Endothelial cell of umbilical vein (primary cell): Measurements from ENCODE around the gene PDE6B. TPM values are rescaled to one million over a fixed set of nuclear protein-coding genes. Genes with fewer than 3 reads are reported as not detected.

Experiments used
- BruUV-seq: library from RNA; stranded (reverse); fragments of 400-500 nt; replicated peaks from 2 replicates; lab custom pipeline; 2021; lab: Mats Ljungman, UMichigan
- CTCF ChIA-PET: fragments of 300-600, 350-600 bp; sonication (Branson Sonifier 250); formaldehyde crosslinking; loops from one replicate; lab custom pipeline; 2021; ENCODE audit warnings: antibody characterized with exemption, inconsistent platforms; lab: Charles Lee
- POLR2A ChIA-PET: fragments of 300-600, 350-600 bp; sonication (Branson Sonifier 250); formaldehyde crosslinking; loops from one replicate; lab custom pipeline; 2021; ENCODE audit warnings: antibody characterized with exemption, inconsistent platforms; lab: Charles Lee
- DNase-seq: peaks from one replicate; pipeline ENCODE4 v3.0.0-alpha.2; 2011; ENCODE audit warnings: low read depth, low spot score
- FAIRE-seq: peaks from 2 replicates; lab custom pipeline; 2011; peaks lifted over from hg19 to GRCh38; lab: Jason Lieb, UNC
- H2AFZ ChIP-seq: 2 replicates; pipeline ENCODE4 v1.6.0; 2012; ENCODE audit warnings: low read depth, low read length, control low read depth, inconsistent platforms
- H3K27ac ChIP-seq: 2 replicates; pipeline ENCODE4 v1.5.1; 2011; ENCODE audit warnings: low read depth, mild to moderate bottlenecking, control low read depth, low read length, moderate library complexity; ENCODE audit not compliant: insufficient read depth
- H3K27me3 ChIP-seq, 2 experiments: 2 replicates each; pipeline versions ENCODE4 v1.6.0 to v1.6.1; 2011; ENCODE audit warnings: low read length in 2 of 2, mixed read lengths in 1 of 2; ENCODE audit not compliant: control insufficient read depth in 2 of 2, insufficient read depth in 2 of 2
- H3K36me3 ChIP-seq, 2 experiments: 2 replicates in 1 of 2; 3 replicates in 1 of 2; pipeline ENCODE4 v1.5.1; 2011; ENCODE audit warnings: low read length in 2 of 2, mild to moderate bottlenecking in 1 of 2, moderate library complexity in 1 of 2; ENCODE audit not compliant: control insufficient read depth in 2 of 2, insufficient read depth in 2 of 2; ENCODE audit errors: extremely low read depth in 1 of 2
- H3K4me1 ChIP-seq: 3 replicates; pipeline ENCODE4 v1.5.1; 2011; ENCODE audit warnings: mild to moderate bottlenecking, low read length; ENCODE audit not compliant: control insufficient read depth, insufficient read depth; ENCODE audit errors: extremely low read depth
- H3K4me2 ChIP-seq: 2 replicates; pipeline ENCODE4 v1.6.1; 2011; ENCODE audit warnings: low read length, control low read depth, mixed read lengths; ENCODE audit not compliant: insufficient read depth
- H3K4me3 ChIP-seq, 3 experiments: fragments of 200-600 bp in 1 of 3; sonication (generic), shearing (Covaris generic) in 1 of 3; replicated peaks in 1 of 3; 2 replicates each; pipeline ENCODE4 v1.5.1; 2011 to 2016; ENCODE audit warnings: control low read depth in 3 of 3, low read length in 3 of 3, mild to moderate bottlenecking in 2 of 3, inconsistent platforms in 1 of 3, low read depth in 1 of 3, moderate library complexity in 1 of 3; ENCODE audit not compliant: insufficient read depth in 1 of 3
- H3K79me2 ChIP-seq: 2 replicates; pipeline ENCODE4 v1.6.0; 2012; ENCODE audit warnings: low read length, inconsistent platforms; ENCODE audit not compliant: control insufficient read depth, insufficient read depth
- H3K9ac ChIP-seq: replicated peaks from 2 replicates; pipeline ENCODE3; 2011; ENCODE audit warnings: low read length, control low read depth; ENCODE audit not compliant: insufficient read depth; ENCODE audit errors: extremely low read depth
- H3K9me1 ChIP-seq: replicated peaks from 3 replicates; pipeline ENCODE4 v1.6.0; 2011; ENCODE audit warnings: mild to moderate bottlenecking, low read length; ENCODE audit not compliant: control insufficient read depth, insufficient read depth; ENCODE audit errors: extremely low read depth
- H3K9me3 ChIP-seq: replicated peaks from 2 replicates; pipeline ENCODE4 v1.5.1; 2012; ENCODE audit warnings: low read length, inconsistent platforms; ENCODE audit not compliant: control insufficient read depth, insufficient read depth
- H4K20me1 ChIP-seq: replicated peaks from 2 replicates; pipeline ENCODE3; 2011; ENCODE audit warnings: mild to moderate bottlenecking, low read length; ENCODE audit not compliant: control insufficient read depth, insufficient read depth; ENCODE audit errors: extremely low read depth
- CTCF ChIP-seq, 2 donors: IDR thresholded peaks; 1 replicate in 1 of 2; 2 replicates in 1 of 2; pipeline ENCODE4 v1.5.1; 2011; ENCODE audit warnings: low read length in 2 of 2, mild to moderate bottlenecking in 2 of 2, moderate library complexity in 2 of 2, control low read depth in 1 of 2, inconsistent platforms in 1 of 2, low read depth in 1 of 2; ENCODE audit not compliant: insufficient read depth in 1 of 2; ENCODE audit errors: extremely low read depth in 1 of 2
- EZH2 ChIP-seq: IDR thresholded peaks from 2 replicates; pipeline ENCODE4 v1.6.1; 2012; ENCODE audit warnings: borderline replicate concordance, low read depth, mild to moderate bottlenecking, moderate library complexity, low read length, inconsistent platforms; ENCODE audit not compliant: severe bottlenecking
- FOS ChIP-seq: IDR thresholded peaks from 2 replicates; pipeline ENCODE4 v1.6.1; 2011; ENCODE audit warnings: mild to moderate bottlenecking, low read length, moderate library complexity, borderline replicate concordance; ENCODE audit not compliant: insufficient read depth
- GATA2 ChIP-seq: IDR thresholded peaks from 2 replicates; pipeline ENCODE4 v1.7.0; 2011; ENCODE audit warnings: low read depth, mild to moderate bottlenecking, moderate library complexity, mixed read lengths, low read length; ENCODE audit not compliant: insufficient read length, insufficient read depth
- JUN ChIP-seq: IDR thresholded peaks from 2 replicates; pipeline ENCODE4 v1.6.1; 2011; ENCODE audit warnings: borderline replicate concordance, low read depth; ENCODE audit not compliant: insufficient read length, insufficient read depth
- MAX ChIP-seq: IDR thresholded peaks from 2 replicates; pipeline ENCODE4 v1.6.1; 2011; ENCODE audit not compliant: insufficient read depth, insufficient read length
- MYC ChIP-seq: IDR thresholded peaks from one replicate; pipeline ENCODE4 v1.6.1; 2011; ENCODE audit warnings: mild to moderate bottlenecking, low read depth, low read length
- POLR2A ChIP-seq: IDR thresholded peaks from 2 replicates; pipeline ENCODE4 v1.6.1; 2012; ENCODE audit warnings: low read depth, mild to moderate bottlenecking, control low read depth, low read length
- POLR2AphosphoS5 ChIP-seq: IDR thresholded peaks from 2 replicates; pipeline ENCODE4 v1.6.1; 2012; ENCODE audit warnings: low read depth, mild to moderate bottlenecking, control low read depth, low read length, moderate library complexity; ENCODE audit not compliant: insufficient read depth
- dilution Hi-C: fragments of 300-500 bp; cut with MboI; formaldehyde crosslinking; loops from one replicate; pipeline ENCODE4 v1.15.0; 2019; ENCODE audit warnings: low sequenced_read_pairs; ENCODE audit not compliant: extremely low pct_ligation_motif_present
- intact Hi-C: fragments of 100-400 bp; cut with micrococcal nuclease; formaldehyde crosslinking; loops from one replicate; pipeline ENCODE4 v1.10.0; 2022
- polyA plus RNA-seq, 4 experiments: library from polyadenylated mRNA; depleted of rRNA in 3 of 4; stranded (reverse) in 3 of 4; unstranded in 1 of 4; fragments of >200 nt; gene quantifications; 2 replicates each; pipeline versions ENCODE4 v1.2.1 to v1.2.3, GENCODE V29; 2011 to 2012; ENCODE audit warnings: missing spikeins in 1 of 4
- total RNA-seq: library from RNA; stranded (reverse); gene quantifications from 2 replicates; pipeline ENCODE4 v1.2.3, GENCODE V29; 2021

The PDE6B gene
- total and polyA plus RNA-seq, 2 donors (not counting 3 experiments of a cell fraction or from before 2014, with no cell fraction given), result 0.77 to 1.8 TPM

- dilution Hi-C loops, result no loop called here
- TF ChIP-seq EZH2 (no peak), POLR2A (no peak), FOS (no peak), MAX (no peak), GATA2 (no peak), MYC (no peak), POLR2AphosphoS5 (no peak), CTCF (IDR thresholded peaks at IDR 0.05; ENCODE audit: extremely low read depth in 1 of 2, insufficient read depth in 1 of 2, low read depth in 1 of 2, low read length in 2 of 2) (no peak), JUN (no peak)
- ChIA-PET CTCF (no interaction called here), POLR2A (no interaction called here)
- no peaks in the 10 kb centered on the region for H3K79me2 ChIP-seq
- H2AFZ ChIP-seq, result no peak overlapping the region
- no peak overlapping the region for H3K27ac ChIP-seq
- no peak for FAIRE-seq
- no peaks in the 10 kb centered on the region for H3K9me1 ChIP-seq
- H3K4me3 ChIP-seq, result no peak overlapping the region
- H3K4me2 ChIP-seq, result no peak overlapping the region
- BruUV-seq, result no TSS peak
- no peaks in the 10 kb centered on the region for H3K4me1 ChIP-seq
- H3K9me3 ChIP-seq, result no peaks in the 10 kb centered on the region
- H3K9ac ChIP-seq, result no peak overlapping the region
- intact Hi-C loops, result no loop called here
- no peak for DNase-seq
- no peaks in the 10 kb centered on the region for H4K20me1 ChIP-seq
- no peaks in the 10 kb centered on the region for H3K36me3 ChIP-seq
- H3K27me3 ChIP-seq, result no peaks in the 10 kb centered on the region
Observed at GRCh38 chr4:600166-600565, 25.2 kb upstream of the PDE6B start.
